H1 (cell line): ENCODE results near the gene CRB2. TPM values are rescaled to one million over a fixed set of nuclear protein-coding genes. Genes with fewer than 3 reads are reported as not detected.

ENCODE experiments used
- CTCF ChIA-PET: fragments of 300-600 bp; sonication (Branson Sonifier 250); formaldehyde crosslinking; loops from one replicate; lab custom pipeline; 2021; ENCODE audit not compliant: partially characterized antibody; lab: Charles Lee
- POLR2A ChIA-PET: fragments of 300-600 bp; sonication (Branson Sonifier 250); formaldehyde crosslinking; loops from one replicate; lab custom pipeline; 2021; ENCODE audit warnings: inconsistent platforms; ENCODE audit not compliant: partially characterized antibody; lab: Charles Lee
- DNase-seq, 2 experiments: peaks; one replicate each; pipeline versions ENCODE4 v3.0.0 to v3.0.0-alpha.2; 2010 to 2022; ENCODE audit warnings: low spot score in 2 of 2, low read depth in 1 of 2, mixed read lengths in 1 of 2
- FAIRE-seq: peaks from 2 replicates; lab custom pipeline; 2011; peaks lifted over from hg19 to GRCh38; lab: Jason Lieb, UNC
- H2AFZ ChIP-seq: 2 replicates; pipeline ENCODE4 v1.8.1; 2012; ENCODE audit warnings: low read length, inconsistent platforms
- H2AK5ac ChIP-seq: 2 replicates; pipeline ENCODE4 v1.6.1; 2013; ENCODE audit warnings: low read depth, low read length
- H2BK120ac ChIP-seq: replicated peaks from 2 replicates; pipeline ENCODE3; 2013; ENCODE audit warnings: low read depth, low read length, inconsistent platforms
- H2BK12ac ChIP-seq: 2 replicates; pipeline ENCODE4 v1.6.1; 2013; ENCODE audit warnings: low read depth, low read length
- H2BK15ac ChIP-seq: 2 replicates; pipeline ENCODE4 v1.6.1; 2013; ENCODE audit warnings: low read length
- H2BK20ac ChIP-seq: 2 replicates; pipeline ENCODE4 v1.6.1; 2013; ENCODE audit warnings: low read length
- H2BK5ac ChIP-seq: 2 replicates; pipeline ENCODE4 v1.6.1; 2013; ENCODE audit warnings: low read depth, low read length
- H3K14ac ChIP-seq: 2 replicates; pipeline ENCODE4 v1.6.1; 2013; ENCODE audit warnings: inconsistent platforms; ENCODE audit not compliant: insufficient read length
- H3K18ac ChIP-seq: 2 replicates; pipeline ENCODE4 v1.6.1; 2013; ENCODE audit warnings: low read length; ENCODE audit errors: extremely low read depth
- H3K23ac ChIP-seq: 2 replicates; pipeline ENCODE4 v1.6.1; 2013; ENCODE audit warnings: inconsistent platforms; ENCODE audit not compliant: insufficient read length
- H3K23me2 ChIP-seq: 2 replicates; pipeline ENCODE4 v1.6.1; 2013; ENCODE audit warnings: low read depth, low read length
- H3K27ac ChIP-seq: 2 replicates; pipeline ENCODE4 v1.6.1; 2011; ENCODE audit warnings: low read depth, low read length, inconsistent platforms
- H3K27me3 ChIP-seq, 4 experiments: replicated peaks in 1 of 4; 1 replicate in 1 of 4; 2 replicates in 3 of 4; pipeline versions ENCODE4 v1.6.1 to v1.8.1; 2011 to 2013; ENCODE audit warnings: low read length in 3 of 4, mild to moderate bottlenecking in 3 of 4, inconsistent platforms in 2 of 4, mixed read lengths in 2 of 4, moderate library complexity in 1 of 4; ENCODE audit not compliant: control insufficient read depth in 3 of 4, insufficient read depth in 3 of 4; ENCODE audit errors: extremely low read depth in 1 of 4
- H3K36me3 ChIP-seq, 4 experiments: 2 replicates each; pipeline versions ENCODE4 v1.6.1 to v1.8.1; 2011 to 2013; ENCODE audit warnings: mild to moderate bottlenecking in 4 of 4, low read length in 3 of 4, moderate library complexity in 2 of 4, control low read depth in 1 of 4, inconsistent platforms in 1 of 4; ENCODE audit not compliant: insufficient read depth in 4 of 4, control insufficient read depth in 2 of 4
- H3K4ac ChIP-seq: replicated peaks from 2 replicates; pipeline ENCODE3; 2013; ENCODE audit warnings: low read length, low read depth, mixed read lengths, inconsistent platforms; ENCODE audit not compliant: insufficient read length
- H3K4me1 ChIP-seq, 4 experiments: replicated peaks in 1 of 4; 1 replicate in 1 of 4; 2 replicates in 3 of 4; pipeline versions ENCODE4 v1.6.1 to v1.8.1; 2011 to 2013; ENCODE audit warnings: low read length in 3 of 4, inconsistent platforms in 2 of 4, mixed read lengths in 1 of 4; ENCODE audit not compliant: insufficient read depth in 4 of 4, control insufficient read depth in 3 of 4
- H3K4me2 ChIP-seq, 2 experiments: 2 replicates each; pipeline versions ENCODE4 v1.6.1 to v1.8.1; 2011 to 2013; ENCODE audit warnings: low read depth in 2 of 2, low read length in 2 of 2, control low read depth in 1 of 2, inconsistent platforms in 1 of 2, mild to moderate bottlenecking in 1 of 2; ENCODE audit not compliant: insufficient read depth in 1 of 2
- H3K4me3 ChIP-seq, 4 experiments: fragments of 200-600, 300-600 bp in 1 of 4; sonication (generic), shearing (Covaris generic), sonication (Bioruptor Twin) in 1 of 4; 2 replicates each; pipeline versions ENCODE4 v1.5.1 to v1.8.1; 2011 to 2016; ENCODE audit warnings: low read length in 4 of 4, low read depth in 3 of 4, control low read depth in 2 of 4, inconsistent platforms in 2 of 4, mild to moderate bottlenecking in 2 of 4, mixed read lengths in 1 of 4, moderate library complexity in 1 of 4; ENCODE audit not compliant: insufficient read depth in 2 of 4; ENCODE audit errors: extremely low read depth in 1 of 4
- H3K56ac ChIP-seq: replicated peaks from 2 replicates; pipeline ENCODE3; 2013; ENCODE audit warnings: low read depth, mild to moderate bottlenecking, mixed read lengths, low read length, inconsistent platforms; ENCODE audit not compliant: insufficient read length
- H3K79me1 ChIP-seq: 2 replicates; pipeline ENCODE4 v1.6.1; 2013; ENCODE audit warnings: low read depth, low read length, control low read depth
- H3K79me2 ChIP-seq, 2 experiments: 2 replicates each; pipeline versions ENCODE4 v1.6.1 to v1.8.1; 2012 to 2013; ENCODE audit warnings: low read length in 2 of 2, mild to moderate bottlenecking in 2 of 2, inconsistent platforms in 1 of 2; ENCODE audit not compliant: insufficient read depth in 2 of 2, control insufficient read depth in 1 of 2
- H3K9ac ChIP-seq, 4 experiments: replicated peaks in 1 of 4; 1 replicate in 1 of 4; 2 replicates in 3 of 4; pipeline versions ENCODE4 v1.6.1 to v1.8.1; 2011 to 2013; ENCODE audit warnings: low read depth in 3 of 4, low read length in 3 of 4, control low read depth in 2 of 4, mild to moderate bottlenecking in 2 of 4, moderate library complexity in 2 of 4, inconsistent platforms in 1 of 4; ENCODE audit errors: extremely low read depth in 1 of 4
- H3K9me3 ChIP-seq, 2 experiments: 2 replicates each; pipeline versions ENCODE4 v1.6.1 to v1.8.1; 2012 to 2013; ENCODE audit warnings: mild to moderate bottlenecking in 2 of 2, moderate library complexity in 2 of 2, control low read depth in 1 of 2, inconsistent platforms in 1 of 2, low read depth in 1 of 2, low read length in 1 of 2, mixed read lengths in 1 of 2; ENCODE audit not compliant: insufficient read depth in 2 of 2
- H4K20me1 ChIP-seq, 2 experiments: replicated peaks in 1 of 2; 2 replicates each; pipeline versions ENCODE3 to v1.8.1; 2011 to 2013; ENCODE audit warnings: inconsistent platforms in 2 of 2, low read length in 2 of 2, mild to moderate bottlenecking in 1 of 2; ENCODE audit not compliant: insufficient read depth in 2 of 2, control insufficient read depth in 1 of 2
- H4K5ac ChIP-seq: 2 replicates; pipeline ENCODE4 v1.6.1; 2013; ENCODE audit warnings: low read length, low read depth, mixed read lengths, inconsistent platforms; ENCODE audit not compliant: insufficient read length
- H4K8ac ChIP-seq: 2 replicates; pipeline ENCODE4 v1.8.0; 2013; ENCODE audit warnings: mild to moderate bottlenecking, moderate library complexity, low read length, inconsistent platforms; ENCODE audit not compliant: insufficient read depth; ENCODE audit errors: extremely low read depth
- H4K91ac ChIP-seq: replicated peaks from 2 replicates; pipeline ENCODE3; 2013; ENCODE audit warnings: low read length, mixed read lengths, inconsistent platforms; ENCODE audit not compliant: insufficient read length
- CEBPB ChIP-seq: IDR thresholded peaks from 2 replicates; pipeline ENCODE4 v1.6.1; 2012; ENCODE audit warnings: low read depth, low read length
- EZH2 ChIP-seq: fragments of 200-600 bp; sonication (generic); IDR thresholded peaks from 2 replicates; pipeline ENCODE4 v1.7.1; 2012; ENCODE audit warnings: low read depth, mild to moderate bottlenecking, moderate library complexity, low read length, inconsistent platforms; ENCODE audit not compliant: severe bottlenecking
- KDM1A ChIP-seq: fragments of 200-600, 300-600 bp; sonication (generic); IDR thresholded peaks from 2 replicates; pipeline ENCODE4 v1.7.1; 2016; ENCODE audit warnings: mild to moderate bottlenecking, low read length, borderline replicate concordance
- WGBS, 2 experiments: shearing (Covaris generic) in 1 of 2; methylation state at CpG; one replicate each; pipeline versions ENCODE4 v1.1.6 to v1.1.7; 2013 to 2015; ENCODE audit warnings: low lambda C conversion rate in 2 of 2, mixed read lengths in 2 of 2, inconsistent platforms in 1 of 2, low coverage in 1 of 2, missing lambda C conversion rate in 1 of 2; ENCODE audit not compliant: insufficient replicate concordance in 2 of 2, insufficient coverage in 1 of 2, insufficient read length in 1 of 2; ENCODE audit errors: extremely low coverage in 1 of 2, missing lambda C conversion rate in 1 of 2; 5-methylcytosine and 5-hydroxymethylcytosine counted together
- polyA plus RNA-seq, 7 experiments: library from polyadenylated mRNA; depleted of rRNA in 3 of 7; stranded (reverse) in 5 of 7; unstranded in 2 of 7; fragments of >200 nt in 5 of 7; fragments of 200-250 nt in 2 of 7; gene quantifications; 1 replicate in 5 of 7; 2 replicates in 1 of 7; 4 replicates in 1 of 7; pipeline versions ENCODE4 v1.2.1 to v1.2.3, GENCODE V29; 2011 to 2013; ENCODE audit warnings: missing spikeins in 2 of 7, mixed read lengths in 2 of 7
- total RNA-seq: library from RNA; stranded (reverse); fragmentation: NEBNext Ultra II Directional; extraction: Animal tissue kit (Norgen Biotek cat#: 25700); gene quantifications from 2 replicates; pipeline ENCODE4 v1.2.1, GENCODE V29; 2021

The CRB2 gene
- total and polyA plus RNA-seq, 2 of the 8 experiments (the other 6 are each of a cell fraction or from before 2014, with no cell fraction given), result 4.0 to 8.4 TPM

DNA sequence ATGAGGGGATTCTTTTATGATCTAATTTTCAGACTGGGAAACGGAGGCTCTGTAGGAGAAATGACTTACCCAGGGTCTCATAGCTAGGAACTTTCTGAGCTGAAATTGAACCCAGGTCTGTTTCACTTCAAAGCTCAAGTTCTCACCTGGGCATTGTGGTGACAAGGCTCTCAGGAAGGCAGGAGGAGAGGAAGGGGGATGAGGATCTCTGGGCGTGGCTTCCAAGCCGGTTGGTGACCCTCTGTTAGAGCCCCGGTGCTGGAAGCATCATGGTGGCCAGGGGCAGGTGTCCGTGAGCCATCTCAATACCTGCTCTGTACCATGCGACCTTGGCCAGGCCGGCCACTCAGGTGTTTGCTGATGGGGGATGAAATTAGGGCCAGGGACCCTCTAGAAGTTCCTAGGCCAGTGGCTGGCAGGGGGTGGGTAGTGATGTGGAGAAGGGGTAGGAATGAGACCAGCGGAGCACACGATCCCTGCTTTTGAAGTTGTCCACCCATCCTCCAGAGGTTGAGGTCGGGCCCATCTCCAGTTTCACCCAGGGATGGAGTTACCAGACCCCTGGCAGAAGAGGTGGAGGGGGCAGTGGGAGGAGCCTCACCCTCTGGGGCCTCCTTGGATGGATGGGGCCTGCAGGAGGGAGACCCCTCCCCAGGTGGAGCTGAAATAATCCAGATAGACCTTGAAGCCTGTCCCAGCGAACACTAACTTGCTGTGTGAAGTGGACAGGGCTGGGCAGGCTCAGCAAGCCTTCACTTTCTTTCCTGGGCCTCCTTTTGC, 5.9 kb downstream of the CRB2 start:
- Histone ChIP-seq H2BK20ac (no peak overlapping the region), H3K4me1 (peaks cover 17 to 48% (median 36%) of the 10 kb centered on the region in 4 experiments), H4K91ac (peak overlapping the region; percentile 6), H4K5ac (no peak overlapping the region), H3K27me3 (peaks cover 0 to 3% (median 0%) of the 10 kb centered on the region in 4 experiments; a peak in 2 of 7 replicates), H3K27ac (no peak overlapping the region), H3K9me3 (no peaks in the 10 kb centered on the region), H3K9ac (no peak overlapping the region), H2BK12ac (no peak overlapping the region; the same call in 1 of the 2 replicates), H3K18ac (no peak overlapping the region), H2BK5ac (no peak overlapping the region; the same call in 1 of the 2 replicates), H4K8ac (no peak overlapping the region), H3K4me3 (no peak overlapping the region), H2BK15ac (peak overlapping the region; percentile 81; the same call in 1 of the 2 replicates), H3K4ac (peak overlapping the region; percentile 6), H4K20me1 (peaks cover 0 to 5% of the 10 kb centered on the region in 2 experiments), H3K14ac (no peak overlapping the region), H3K79me2 (no peaks in the 10 kb centered on the region), H3K23me2 (peaks cover 2% of the 10 kb centered on the region; the same call in 1 of the 2 replicates), H3K79me1 (no peaks in the 10 kb centered on the region), H3K56ac (no peak overlapping the region), H3K36me3 (no peaks in the 10 kb centered on the region), H2BK120ac (no peak overlapping the region), H2AFZ (no peak overlapping the region), H3K4me2 (no peak overlapping the region), H2AK5ac (no peak overlapping the region; the same call in 1 of the 2 replicates), H3K23ac (no peak overlapping the region)
- 75% methylated on average over 11 of the region's 11 CpGs; no CpG with 5 or more reads in 1 of the 2 experiments for WGBS, 2 experiments
- no peak for FAIRE-seq
- TF ChIP-seq KDM1A (peak; percentile 23; the same call in 1 of the 2 replicates), CEBPB (no peak), EZH2 (no peak)
- POLR2A ChIA-PET, result interaction anchor here (0.5 to 3.1 kb wide), 6 partner anchors 9 to 1106 kb away, joined by 3 to 19 read pairs (median 4); no protein-coding TSS in a partner anchor
- DNase-seq, result no peak
- CTCF ChIA-PET, result interaction anchor here (0.6 to 22.0 kb wide), 6 partner anchors 8 to 272 kb away, joined by 3 to 668 read pairs (median 4); partner anchors contain the start of gene CRB2
